GM12878 (cell line): Measurements from ENCODE around the gene MEGF11. TPM values are rescaled to one million over a fixed set of nuclear protein-coding genes. Genes with fewer than 3 reads are reported as not detected.

Source experiments
- ATAC-seq: fragments of 200-7000 bp; cut with Tn5 transposase; 3 replicates; pipeline ENCODE4 v1.9.1; 2020; ENCODE audit warnings: mild to moderate bottlenecking, moderate library complexity
- BruUV-seq: library from RNA; stranded (reverse); fragments of 400-500 nt; replicated peaks from 2 replicates; lab custom pipeline; 2021; lab: Mats Ljungman, UMichigan
- CTCF ChIA-PET: fragments of 300-600 bp; sonication (Branson Sonifier 250); formaldehyde crosslinking; extraction: SDS; loops from one replicate; lab custom pipeline; 2021; ENCODE audit warnings: inconsistent platforms; lab: Yijun Ruan, JAX
- POLR2A ChIA-PET: fragments of 350-600 bp; formaldehyde crosslinking; extraction: SDS; loops from one replicate; lab custom pipeline; 2021; ENCODE audit warnings: inconsistent platforms; lab: Charles Lee
- RAD21 ChIA-PET: fragments of 300-600 bp; sonication (Branson Sonifier 250); formaldehyde crosslinking; loops from one replicate; lab custom pipeline; 2023; ENCODE audit warnings: antibody characterized with exemption; ENCODE audit not compliant: unreplicated experiment; lab: Charles Lee
- SMC1A ChIA-PET: fragments of 300-600 bp; sonication (Branson Sonifier 250); formaldehyde crosslinking; loops from one replicate; lab custom pipeline; 2023; ENCODE audit not compliant: unreplicated experiment, uncharacterized antibody; lab: Charles Lee
- DNase-seq: peaks from one replicate; pipeline ENCODE4 v3.0.0-alpha.2; 2011; ENCODE audit warnings: low read depth, low spot score
- FAIRE-seq: peaks from 3 replicates; lab custom pipeline; 2011; peaks lifted over from hg19 to GRCh38; lab: Jason Lieb, UNC
- H2AFZ ChIP-seq: 2 replicates; pipeline ENCODE4 v1.6.0; 2011; ENCODE audit warnings: low read depth, low read length, control low read depth; ENCODE audit not compliant: control insufficient read depth
- H3K27ac ChIP-seq: 2 replicates; pipeline ENCODE4 v1.5.1; 2011; ENCODE audit warnings: control low read depth; ENCODE audit not compliant: control insufficient read depth, insufficient read depth
- H3K27me3 ChIP-seq, 2 experiments: replicated peaks in 1 of 2; 2 replicates each; pipeline versions ENCODE4 v1.6.0 to v1.6.1; 2011; ENCODE audit warnings: low read length in 1 of 2; ENCODE audit not compliant: control insufficient read depth in 2 of 2, insufficient read depth in 2 of 2
- H3K36me3 ChIP-seq, 2 experiments: 2 replicates each; pipeline ENCODE4 v1.5.1; 2011; ENCODE audit warnings: low read length in 1 of 2; ENCODE audit not compliant: control insufficient read depth in 2 of 2, insufficient read depth in 2 of 2
- H3K4me1 ChIP-seq: 2 replicates; pipeline ENCODE4 v1.6.1; 2011; ENCODE audit warnings: mild to moderate bottlenecking, low read length, moderate library complexity, mixed read lengths; ENCODE audit not compliant: control insufficient read depth, insufficient read depth
- H3K4me2 ChIP-seq: 2 replicates; pipeline ENCODE4 v1.6.0; 2011; ENCODE audit warnings: control low read depth; ENCODE audit not compliant: control insufficient read depth, insufficient read depth
- H3K4me3 ChIP-seq: fragments of 200-600 bp; sonication (generic); 2 replicates; pipeline ENCODE4 v1.5.1; 2016
- H3K79me2 ChIP-seq: 2 replicates; pipeline ENCODE4 v1.6.0; 2011; ENCODE audit warnings: low read length; ENCODE audit not compliant: control insufficient read depth, insufficient read depth
- H3K9ac ChIP-seq: 2 replicates; pipeline ENCODE4 v1.8.0; 2011; ENCODE audit warnings: low read length, control low read depth, mixed read lengths; ENCODE audit not compliant: control insufficient read depth, insufficient read depth
- H3K9me3 ChIP-seq: replicated peaks from 3 replicates; pipeline ENCODE4 v1.5.1; 2011; ENCODE audit warnings: mild to moderate bottlenecking, low read length; ENCODE audit not compliant: control insufficient read depth, insufficient read depth
- H4K20me1 ChIP-seq: 2 replicates; pipeline ENCODE4 v1.6.0; 2011; ENCODE audit not compliant: control insufficient read depth, insufficient read depth
- ATF7 ChIP-seq: fragments of 450-650 bp; IDR thresholded peaks from 2 replicates; pipeline ENCODE4 v1.6.1; 2016; ENCODE audit warnings: low read depth, mild to moderate bottlenecking
- CHD2 ChIP-seq: IDR thresholded peaks from 2 replicates; pipeline ENCODE4 v1.6.1; 2011; ENCODE audit warnings: low read depth, low read length, improper control_type of control experiment, borderline replicate concordance
- MYB ChIP-seq: fragments of 150-350 bp; IDR thresholded peaks from 2 replicates; pipeline ENCODE4 v1.6.1; 2014; ENCODE audit warnings: mild to moderate bottlenecking, low read depth, low read length, borderline replicate concordance
- POU2F2 ChIP-seq: IDR thresholded peaks from 3 replicates; pipeline ENCODE4 v1.6.1; 2011; ENCODE audit warnings: low read depth, mild to moderate bottlenecking, low read length, borderline replicate concordance
- SMAD1 ChIP-seq: fragments of 450-650 bp; IDR thresholded peaks from 2 replicates; pipeline ENCODE4 v1.6.1; 2018; ENCODE audit warnings: mild to moderate bottlenecking, low read depth; ENCODE audit not compliant: partially characterized antibody
- SRF ChIP-seq, 2 experiments: IDR thresholded peaks; 2 replicates each; pipeline ENCODE4 v1.6.1; 2011; ENCODE audit warnings: low read depth in 2 of 2, low read length in 2 of 2, mild to moderate bottlenecking in 1 of 2, moderate library complexity in 1 of 2
- STAT3 ChIP-seq: IDR thresholded peaks from 2 replicates; pipeline ENCODE4 v1.6.1; 2011; ENCODE audit warnings: low read depth, low read length, improper control_type of control experiment
- ZNF217 ChIP-seq: fragments of 450-650 bp; IDR thresholded peaks from 2 replicates; pipeline ENCODE4 v1.6.1; 2017; ENCODE audit warnings: antibody characterized with exemption, mild to moderate bottlenecking
- ZSCAN29 ChIP-seq: fragments of 450-650 bp; IDR thresholded peaks from 2 replicates; pipeline ENCODE4 v1.6.1; 2017; ENCODE audit warnings: mild to moderate bottlenecking, moderate library complexity
- ZZZ3 ChIP-seq: IDR thresholded peaks from 2 replicates; pipeline ENCODE4 v1.6.1; 2011; ENCODE audit warnings: low read depth; ENCODE audit not compliant: control insufficient read depth, insufficient read length
- whole genome bisulfite sequencing: methylation state at CpG from one replicate; pipeline ENCODE4 v1.1.6; 2016; ENCODE audit warnings: low lambda C conversion rate; ENCODE audit not compliant: insufficient replicate concordance, insufficient coverage; ENCODE audit errors: missing lambda C conversion rate; 5-methylcytosine and 5-hydroxymethylcytosine counted together
- in situ Hi-C: fragments of 300-500 bp; cut with MboI; formaldehyde crosslinking; loops from 9 replicates; pipeline ENCODE4 v1.14.3; 2018; ENCODE audit warnings: mixed read lengths
- intact Hi-C: fragments of 100-400 bp; cut with micrococcal nuclease; formaldehyde crosslinking; loops from one replicate; pipeline ENCODE4 v1.14.2; 2022; ENCODE audit not compliant: unreplicated experiment
- polyA plus RNA-seq, 11 experiments: library from polyadenylated mRNA; depleted of rRNA in 4 of 11; unstranded in 6 of 11; stranded (reverse) in 5 of 11; fragments of >200 nt; fragmentation: Nextera tagmentation in 4 of 11; fragmentation: Illumina TruSeq in 1 of 11; extraction: Ambion mirVana in 4 of 11; extraction: Trizol in 1 of 11; gene quantifications; 1 replicate in 1 of 11; 2 replicates in 10 of 11; pipeline versions ENCODE4 v1.2.1 to v1.2.3, GENCODE V29; 2011 to 2016; ENCODE audit warnings: inconsistent platforms in 2 of 11, missing spikeins in 2 of 11, low read depth in 1 of 11
- total RNA-seq, 4 experiments: library from RNA; depleted of rRNA in 3 of 4; stranded (reverse); fragments of >200 nt in 3 of 4; fragmentation: Illumina TruSeq in 1 of 4; extraction: Trizol in 1 of 4; gene quantifications; 2 replicates each; pipeline versions ENCODE4 v1.2.1 to v1.2.3, GENCODE V29; 2013 to 2021
- TF ChIP-seq, protein P1 (sequence below): fragments of 450-650 bp; IDR thresholded peaks from 2 replicates; pipeline ENCODE4 v1.6.1; 2017; ENCODE audit warnings: antibody characterized with exemption, mild to moderate bottlenecking, moderate library complexity
- TF ChIP-seq, protein P2 (sequence below): fragments of 450-650 bp; IDR thresholded peaks from 2 replicates; pipeline ENCODE4 v1.6.1; 2014; ENCODE audit warnings: mild to moderate bottlenecking
- TF ChIP-seq, protein P3 (sequence below): fragments of 450-650 bp; conservative IDR thresholded peaks from 2 replicates; pipeline ENCODE4 v1.6.1; 2017; ENCODE audit warnings: mild to moderate bottlenecking, moderate library complexity

Gene MEGF11
- total and polyA plus RNA-seq, 10 of the 15 experiments (the other 5 are each of a cell fraction or from before 2014, with no cell fraction given) = 0.03 to 1.7 (median 0.49) TPM

DNA sequence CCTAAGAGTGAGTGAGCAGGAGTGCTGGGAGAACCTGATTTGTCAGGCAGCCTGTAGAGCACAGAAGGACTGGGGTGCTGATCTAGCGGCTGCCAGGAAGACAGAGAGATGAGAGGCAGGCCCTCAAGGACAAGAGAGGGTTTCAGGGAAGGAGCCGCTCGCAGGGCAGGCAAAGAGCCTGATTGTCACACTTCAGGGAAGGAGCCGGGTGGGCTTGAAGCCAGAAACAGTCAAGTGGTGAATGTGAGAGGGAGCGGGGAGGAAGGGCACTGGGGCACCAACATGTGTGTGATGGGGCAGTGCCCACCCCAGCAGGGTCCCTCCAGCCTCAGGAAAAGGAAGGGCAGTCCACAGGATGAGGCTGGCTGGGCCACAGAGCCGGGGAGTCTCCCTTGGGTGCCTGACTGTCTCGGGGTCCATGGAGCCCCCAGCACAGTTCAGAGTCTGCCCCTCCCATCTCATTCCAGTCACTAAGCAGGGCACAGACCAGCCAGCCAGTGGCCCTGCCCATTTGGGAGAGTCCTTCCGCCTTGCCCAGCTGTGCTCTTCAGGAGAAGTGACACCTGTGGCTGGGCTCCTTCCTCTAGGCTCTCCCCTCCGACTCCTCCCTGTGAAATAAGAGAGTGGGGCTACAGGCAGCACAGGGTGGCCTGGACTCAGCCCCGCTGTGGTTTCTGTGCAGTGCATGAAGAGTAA lies 235.6 kb downstream of the MEGF11 start:
- intact Hi-C loops = no loop called here

DNA sequence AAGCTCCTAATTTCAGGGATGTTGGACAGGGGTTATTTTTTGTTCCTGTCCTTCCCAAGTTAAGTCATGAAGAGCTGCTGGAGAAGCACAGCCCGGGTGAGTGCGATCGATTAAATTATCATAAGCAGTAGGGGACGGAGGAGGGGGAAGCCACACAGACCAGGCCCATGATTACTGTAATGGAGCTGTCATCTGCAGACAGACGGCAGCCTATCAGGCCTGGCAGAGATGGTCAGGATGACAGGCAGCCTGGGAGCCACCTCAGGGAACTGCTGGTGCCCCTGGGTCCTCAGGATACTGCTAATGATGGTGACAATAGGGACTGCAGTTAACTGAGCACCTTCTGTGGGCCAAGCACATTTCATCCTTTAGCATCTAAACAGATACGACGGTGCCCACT lies 236.6 kb downstream of the MEGF11 start:
- BruUV-seq = no TSS peak
- FAIRE-seq = no peak
- TF ChIP-seq, protein P1, sequence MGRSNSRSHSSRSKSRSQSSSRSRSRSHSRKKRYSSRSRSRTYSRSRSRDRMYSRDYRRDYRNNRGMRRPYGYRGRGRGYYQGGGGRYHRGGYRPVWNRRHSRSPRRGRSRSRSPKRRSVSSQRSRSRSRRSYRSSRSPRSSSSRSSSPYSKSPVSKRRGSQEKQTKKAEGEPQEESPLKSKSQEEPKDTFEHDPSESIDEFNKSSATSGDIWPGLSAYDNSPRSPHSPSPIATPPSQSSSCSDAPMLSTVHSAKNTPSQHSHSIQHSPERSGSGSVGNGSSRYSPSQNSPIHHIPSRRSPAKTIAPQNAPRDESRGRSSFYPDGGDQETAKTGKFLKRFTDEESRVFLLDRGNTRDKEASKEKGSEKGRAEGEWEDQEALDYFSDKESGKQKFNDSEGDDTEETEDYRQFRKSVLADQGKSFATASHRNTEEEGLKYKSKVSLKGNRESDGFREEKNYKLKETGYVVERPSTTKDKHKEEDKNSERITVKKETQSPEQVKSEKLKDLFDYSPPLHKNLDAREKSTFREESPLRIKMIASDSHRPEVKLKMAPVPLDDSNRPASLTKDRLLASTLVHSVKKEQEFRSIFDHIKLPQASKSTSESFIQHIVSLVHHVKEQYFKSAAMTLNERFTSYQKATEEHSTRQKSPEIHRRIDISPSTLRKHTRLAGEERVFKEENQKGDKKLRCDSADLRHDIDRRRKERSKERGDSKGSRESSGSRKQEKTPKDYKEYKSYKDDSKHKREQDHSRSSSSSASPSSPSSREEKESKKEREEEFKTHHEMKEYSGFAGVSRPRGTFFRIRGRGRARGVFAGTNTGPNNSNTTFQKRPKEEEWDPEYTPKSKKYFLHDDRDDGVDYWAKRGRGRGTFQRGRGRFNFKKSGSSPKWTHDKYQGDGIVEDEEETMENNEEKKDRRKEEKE = no peak
- TF ChIP-seq ATF7 (no peak), CHD2 (no peak), SMAD1 (no peak), MYB (no peak), ZNF217 (no peak), SRF (IDR thresholded peaks at IDR 0.05; ENCODE audit: low read depth in 2 of 2, low read length in 2 of 2) (no peak)
- TF ChIP-seq, protein P2, sequence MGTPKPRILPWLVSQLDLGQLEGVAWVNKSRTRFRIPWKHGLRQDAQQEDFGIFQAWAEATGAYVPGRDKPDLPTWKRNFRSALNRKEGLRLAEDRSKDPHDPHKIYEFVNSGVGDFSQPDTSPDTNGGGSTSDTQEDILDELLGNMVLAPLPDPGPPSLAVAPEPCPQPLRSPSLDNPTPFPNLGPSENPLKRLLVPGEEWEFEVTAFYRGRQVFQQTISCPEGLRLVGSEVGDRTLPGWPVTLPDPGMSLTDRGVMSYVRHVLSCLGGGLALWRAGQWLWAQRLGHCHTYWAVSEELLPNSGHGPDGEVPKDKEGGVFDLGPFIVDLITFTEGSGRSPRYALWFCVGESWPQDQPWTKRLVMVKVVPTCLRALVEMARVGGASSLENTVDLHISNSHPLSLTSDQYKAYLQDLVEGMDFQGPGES = no peak
- TF ChIP-seq, protein P3, sequence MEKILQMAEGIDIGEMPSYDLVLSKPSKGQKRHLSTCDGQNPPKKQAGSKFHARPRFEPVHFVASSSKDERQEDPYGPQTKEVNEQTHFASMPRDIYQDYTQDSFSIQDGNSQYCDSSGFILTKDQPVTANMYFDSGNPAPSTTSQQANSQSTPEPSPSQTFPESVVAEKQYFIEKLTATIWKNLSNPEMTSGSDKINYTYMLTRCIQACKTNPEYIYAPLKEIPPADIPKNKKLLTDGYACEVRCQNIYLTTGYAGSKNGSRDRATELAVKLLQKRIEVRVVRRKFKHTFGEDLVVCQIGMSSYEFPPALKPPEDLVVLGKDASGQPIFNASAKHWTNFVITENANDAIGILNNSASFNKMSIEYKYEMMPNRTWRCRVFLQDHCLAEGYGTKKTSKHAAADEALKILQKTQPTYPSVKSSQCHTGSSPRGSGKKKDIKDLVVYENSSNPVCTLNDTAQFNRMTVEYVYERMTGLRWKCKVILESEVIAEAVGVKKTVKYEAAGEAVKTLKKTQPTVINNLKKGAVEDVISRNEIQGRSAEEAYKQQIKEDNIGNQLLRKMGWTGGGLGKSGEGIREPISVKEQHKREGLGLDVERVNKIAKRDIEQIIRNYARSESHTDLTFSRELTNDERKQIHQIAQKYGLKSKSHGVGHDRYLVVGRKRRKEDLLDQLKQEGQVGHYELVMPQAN = no peak

More for the DNA sequence above, 235.6 kb downstream of the MEGF11 start:
- TF ChIP-seq ZSCAN29 (no peak), POU2F2 (no peak), STAT3 (no peak), ZZZ3 (no peak)
- H3K27ac ChIP-seq = no peak overlapping the region
- H3K27me3 ChIP-seq = no peaks in the 10 kb centered on the region
- H3K36me3 ChIP-seq = no peaks in the 10 kb centered on the region
- no peaks in the 10 kb centered on the region for H4K20me1 ChIP-seq
- H3K9me3 ChIP-seq = no peaks in the 10 kb centered on the region
- no peak overlapping the region for H3K4me3 ChIP-seq
- ATAC-seq (no peak), FAIRE-seq (no peak), DNase-seq (no peak)
- in situ Hi-C loops = no loop called here
- no peak overlapping the region for H2AFZ ChIP-seq
- no peaks in the 10 kb centered on the region for H3K4me1 ChIP-seq
- POLR2A ChIA-PET = no interaction called here
- H3K4me2 ChIP-seq = no peak overlapping the region
- no peaks in the 10 kb centered on the region for H3K79me2 ChIP-seq
- no peak overlapping the region for H3K9ac ChIP-seq
- SMC1A ChIA-PET = no interaction called here
- CTCF ChIA-PET = no interaction called here
- RAD21 ChIA-PET = no interaction called here
- BruUV-seq = no TSS peak
- 26% methylated on average over 10 of the region's 10 CpGs for WGBS

More for the DNA sequence above, 236.6 kb downstream of the MEGF11 start:
- ATAC-seq = no peak; the same call in 2 of the 3 replicates
- intact Hi-C loops (no loop called here), in situ Hi-C loops (no loop called here)
- Histone ChIP-seq H4K20me1 (no peaks in the 10 kb centered on the region), H3K27me3 (no peaks in the 10 kb centered on the region), H3K36me3 (no peaks in the 10 kb centered on the region), H3K9me3 (no peaks in the 10 kb centered on the region), H3K79me2 (no peaks in the 10 kb centered on the region), H3K4me1 (no peaks in the 10 kb centered on the region), H3K9ac (no peak overlapping the region), H3K4me2 (no peak overlapping the region), H2AFZ (no peak overlapping the region), H3K4me3 (no peak overlapping the region), H3K27ac (no peak overlapping the region)
- WGBS = 51% methylated on average over 7 of the region's 7 CpGs
- no peak for DNase-seq
- RAD21 ChIA-PET = no interaction called here
- POLR2A ChIA-PET = no interaction called here
- SMC1A ChIA-PET = no interaction called here
- CTCF ChIA-PET = interaction anchor here (1.0 kb wide), 1 partner anchor 100 kb away, joined by 4 read pairs; no protein-coding TSS in a partner anchor
